Adrenal gland (tissue), 5 donors: Measurements from ENCODE around the gene STK11IP.

Experiments used
- CTCF ChIP-seq, 6 experiments: fragments of 450-650 bp in 4 of 6; fragments of 200-600 bp in 2 of 6; sonication (generic) in 1 of 6; IDR thresholded peaks; 1 replicate in 5 of 6; 2 replicates in 1 of 6; pipeline versions ENCODE4 v1.5.1 to v1.8.0; 2016 to 2021; ENCODE audit warnings: antibody characterized with exemption in 6 of 6, mild to moderate bottlenecking in 2 of 6, moderate library complexity in 1 of 6
- POLR2A ChIP-seq, 2 donors: fragments of 450-650 bp; IDR thresholded peaks; one replicate each; pipeline ENCODE4 v1.6.1; 2017; ENCODE audit warnings: antibody characterized with exemption in 2 of 2, mild to moderate bottlenecking in 2 of 2, moderate library complexity in 1 of 2
- donor health status: DM: no; HTN: no; CAD: no.

DNA sequence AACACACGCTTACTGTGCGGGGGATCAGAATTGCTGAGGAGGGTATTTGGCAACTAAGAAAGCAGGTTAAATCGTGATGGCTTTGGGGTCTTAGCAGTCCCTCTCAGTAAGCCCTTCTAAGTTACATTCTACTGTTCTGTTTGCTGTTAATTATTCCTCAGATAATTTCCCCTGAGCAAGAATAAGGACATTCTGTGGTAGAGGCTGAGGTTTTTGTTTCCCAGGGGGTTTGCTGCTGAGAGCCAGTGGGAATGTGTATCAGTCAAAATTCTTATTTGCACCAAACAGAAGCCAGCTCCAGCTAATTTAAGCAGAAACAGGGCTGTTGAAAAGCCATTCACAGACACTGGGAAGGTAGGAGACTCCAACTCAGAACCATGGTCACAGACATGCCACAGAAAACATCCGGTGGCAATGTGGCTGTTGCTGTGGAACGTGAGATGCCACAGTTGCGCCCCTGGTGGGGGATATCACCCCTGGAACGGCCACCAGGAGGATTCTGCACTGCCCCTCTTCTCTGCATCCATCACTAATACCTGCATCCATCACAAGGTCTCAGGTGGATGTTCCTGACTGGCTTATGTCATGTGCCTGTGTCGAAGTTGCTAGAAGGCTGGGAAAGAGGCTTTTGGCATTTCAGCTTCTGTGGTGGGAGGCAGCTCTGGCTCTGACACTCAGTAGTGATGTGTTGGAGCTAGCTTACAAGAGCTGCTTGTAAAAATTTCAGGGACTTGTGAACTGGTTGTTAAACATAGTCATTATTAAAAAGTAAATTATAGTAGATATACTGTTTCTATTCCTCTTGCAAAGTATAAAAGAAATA is 53.0 kb downstream of the STK11IP start:
- TF ChIP-seq CTCF (IDR thresholded peaks at IDR 0.05) (no peak), POLR2A (IDR thresholded peaks at IDR 0.05) (no peak)
